CD4-positive, alpha-beta T cell treated with Interleukin-15 for 1 hour (primary cell): ENCODE results near the gene SPEM3.
"Not testable (repeated sequence)": the region's sequence is repeated elsewhere in the genome, so short reads cannot be mapped to it uniquely, and the experiment has no call there.

Experiments
- DNase-seq: peaks from one replicate; pipeline ENCODE4 v3.0.0-alpha.2; 2020

The SPEM3 gene

GRCh38 chr17:7475764-7476422 is 47.2 kb downstream of the SPEM3 start:
- peak; percentile 55 for DNase-seq

DNA sequence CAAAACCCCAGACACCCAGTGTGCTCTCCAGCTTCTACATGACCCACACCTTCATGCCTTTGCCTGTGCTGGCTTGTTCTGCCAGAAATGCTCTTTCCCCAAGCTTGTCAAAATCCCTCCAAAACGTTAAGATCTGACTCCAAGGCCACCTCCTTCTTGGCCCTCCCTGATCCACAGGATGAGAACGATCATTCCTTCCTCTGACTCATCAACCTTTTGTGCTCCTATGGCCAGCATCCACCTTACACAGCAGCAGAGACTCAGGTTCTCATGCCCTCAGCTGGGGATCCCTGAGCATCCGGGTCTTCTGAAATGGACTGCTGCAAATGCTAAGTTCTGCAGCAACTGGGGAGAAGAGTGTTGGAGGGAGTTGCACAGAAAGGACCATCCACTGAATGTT is 47.8 kb downstream of the SPEM3 start:
- no peak for DNase-seq

GRCh38 chr17:7476951-7477350 is 48.3 kb downstream of the SPEM3 start:
- no peak for DNase-seq

- peak; percentile 48 for DNase-seq
Measured at GRCh38 chr17:7477392-7478275, 49.0 kb downstream of the SPEM3 start.

DNA sequence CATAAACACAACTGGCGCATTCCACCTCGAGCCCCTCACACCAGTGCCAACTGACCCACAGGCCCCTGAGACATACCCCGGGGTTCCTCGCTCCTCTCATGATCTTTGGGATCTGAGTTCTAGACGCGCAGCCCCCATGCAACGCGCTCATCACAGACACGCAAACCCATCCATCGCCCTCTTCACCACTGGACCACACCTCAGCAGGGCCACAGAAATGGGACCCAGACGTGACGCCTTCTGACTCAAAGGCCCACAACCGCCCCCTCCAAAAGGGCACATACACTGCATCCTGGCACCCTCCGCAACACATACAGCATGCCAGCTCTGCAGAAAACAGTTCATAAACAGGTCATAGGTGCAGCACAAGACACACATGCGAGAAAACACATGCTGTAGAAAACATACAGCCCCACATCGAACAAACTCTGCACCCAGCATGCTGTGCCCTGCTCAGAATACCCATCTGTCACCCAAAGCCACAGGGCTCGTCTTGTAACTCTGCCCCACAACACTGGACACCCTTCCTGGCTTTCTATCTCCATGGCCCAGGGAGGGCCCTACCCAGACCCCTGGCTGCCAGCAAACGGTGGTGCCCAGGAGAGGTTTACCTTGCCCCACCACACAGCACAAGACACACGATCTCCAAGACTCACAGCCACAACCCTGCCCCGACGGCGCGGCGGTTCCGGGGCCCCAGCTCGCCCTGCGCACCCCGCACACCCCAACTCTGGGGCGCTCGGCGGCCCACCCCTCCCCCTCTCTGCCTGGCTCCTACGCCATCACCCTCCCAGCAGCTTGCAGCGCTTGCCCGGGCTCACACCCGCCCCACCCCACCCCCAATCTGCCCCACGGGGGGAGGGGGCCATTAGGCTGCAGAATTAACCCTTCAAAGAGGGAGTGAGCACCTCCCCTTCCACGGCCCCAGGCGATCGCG is 49.9 kb downstream of the SPEM3 start:
- peak; percentile 84 for DNase-seq

- peak; percentile 71 for DNase-seq
Measured at GRCh38 chr17:7479213-7480088, 50.8 kb downstream of the SPEM3 start, which contains the start of gene ZBTB4. Gene ZBTB4 (minus strand): TSS chr17:7479631. CDS start chr17:7466801, 12,830 bp downstream.

- DNase-seq, result no peak
Measured at GRCh38 chr17:7480089-7480384, 51.4 kb downstream of the SPEM3 start.

DNA sequence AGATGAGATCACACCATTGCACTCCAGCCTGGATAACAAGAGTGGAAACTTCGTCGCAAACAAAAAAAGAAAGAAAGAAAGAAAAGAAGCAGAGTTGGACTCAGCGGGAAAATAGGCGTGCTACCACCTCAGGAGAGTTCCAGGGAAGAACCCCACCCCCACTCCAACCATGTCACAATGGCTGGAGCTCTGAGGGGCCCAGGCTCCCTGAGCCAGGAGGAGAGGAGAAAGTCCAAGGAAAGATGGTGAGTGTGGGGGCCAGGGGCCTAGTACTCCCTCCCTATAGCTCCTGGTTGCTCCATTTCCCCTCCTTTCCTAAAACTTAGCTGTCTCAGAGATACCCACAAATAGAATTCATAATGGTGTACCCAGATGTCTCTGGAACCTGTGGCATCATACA is 52.6 kb downstream of the SPEM3 start, which contains the start of gene SLC35G6:
SLC35G6 (plus strand) TSS at position 172 of the 400 bp plus-strand sequence; CDS start at position 243, 71 bp downstream.
- DNase-seq, result not testable (repeated sequence)

DNA sequence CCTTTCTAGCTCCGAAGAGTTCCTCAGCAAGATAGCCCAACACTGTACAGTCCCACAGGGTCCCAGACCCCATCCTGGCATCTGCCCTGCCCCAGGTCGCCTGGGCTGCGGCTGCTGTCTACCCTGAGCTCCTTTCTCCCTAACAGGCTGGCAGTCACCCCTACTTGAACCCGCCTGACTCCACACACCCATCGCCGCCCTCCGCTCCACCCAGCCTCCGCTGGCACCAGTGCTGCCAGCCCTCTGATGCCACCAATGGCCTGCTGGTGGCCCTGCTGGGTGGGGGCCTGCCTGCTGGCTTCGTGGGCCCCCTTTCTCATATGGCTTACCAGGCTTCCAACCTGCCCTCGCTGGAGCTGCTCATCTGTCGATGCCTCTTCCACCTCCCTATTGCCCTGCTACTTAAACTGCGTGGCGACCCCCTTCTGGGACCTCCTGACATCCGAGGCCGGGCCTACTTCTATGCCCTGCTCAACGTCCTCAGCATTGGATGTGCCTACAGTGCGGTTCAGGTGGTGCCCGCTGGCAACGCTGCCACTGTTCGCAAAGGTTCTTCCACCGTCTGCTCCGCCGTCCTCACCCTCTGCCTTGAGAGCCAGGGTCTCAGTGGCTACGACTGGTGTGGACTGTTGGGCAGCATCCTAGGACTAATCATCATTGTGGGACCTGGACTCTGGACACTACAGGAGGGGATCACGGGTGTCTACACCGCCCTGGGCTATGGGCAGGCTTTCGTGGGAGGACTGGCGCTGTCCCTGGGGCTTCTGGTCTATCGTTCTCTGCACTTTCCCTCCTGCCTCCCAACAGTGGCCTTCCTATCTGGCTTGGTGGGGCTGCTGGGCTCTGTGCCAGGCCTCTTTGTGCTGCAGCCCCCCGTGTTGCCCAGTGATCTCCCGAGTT is 53.4 kb downstream of the SPEM3 start:
- not testable (repeated sequence) for DNase-seq
